OCI-LY7 (cell line): ENCODE data around the gene CEP89.
"Not testable (repeated sequence)": the region's sequence is repeated elsewhere in the genome, so short reads cannot be mapped to it uniquely, and the experiment has no call there.

ENCODE experiments used
- EZH2phosphoT487 ChIP-seq: fragments of 200-600 bp; sonication (generic); IDR thresholded peaks from 2 replicates; pipeline ENCODE4 v1.6.1; 2018; ENCODE audit warnings: low read depth, borderline replicate concordance, mild to moderate bottlenecking, mixed run types, antibody characterized with exemption, low read length, moderate library complexity, mixed read lengths
- TF ChIP-seq, protein P1 (sequence below): fragments of 200-600 bp; sonication (generic); conservative IDR thresholded peaks from 2 replicates; pipeline ENCODE4 v1.5.1; 2014; ENCODE audit warnings: mild to moderate bottlenecking, antibody characterized with exemption, low read length, moderate library complexity, mixed read lengths

DNA sequence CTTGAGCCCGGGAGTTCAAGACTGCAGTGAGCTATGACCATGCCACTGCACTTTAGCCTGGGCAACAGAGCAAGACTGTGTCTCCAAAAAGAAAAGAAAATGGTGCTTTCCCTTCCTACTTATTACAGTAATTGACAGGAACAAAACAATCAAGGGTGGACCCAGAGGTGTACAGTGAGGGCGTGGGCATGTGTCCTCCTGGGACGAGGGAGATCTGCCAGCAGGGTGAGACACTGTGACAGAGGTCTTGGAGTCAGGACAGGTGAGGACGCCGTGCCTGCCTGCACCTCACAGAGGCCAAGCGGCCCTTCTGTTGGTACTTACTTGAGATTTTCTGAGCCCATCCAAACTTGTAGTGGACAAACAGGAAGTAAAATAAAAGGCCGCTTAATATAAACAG lies 138.9 kb downstream of the CEP89 start:
- TF ChIP-seq, protein P1, sequence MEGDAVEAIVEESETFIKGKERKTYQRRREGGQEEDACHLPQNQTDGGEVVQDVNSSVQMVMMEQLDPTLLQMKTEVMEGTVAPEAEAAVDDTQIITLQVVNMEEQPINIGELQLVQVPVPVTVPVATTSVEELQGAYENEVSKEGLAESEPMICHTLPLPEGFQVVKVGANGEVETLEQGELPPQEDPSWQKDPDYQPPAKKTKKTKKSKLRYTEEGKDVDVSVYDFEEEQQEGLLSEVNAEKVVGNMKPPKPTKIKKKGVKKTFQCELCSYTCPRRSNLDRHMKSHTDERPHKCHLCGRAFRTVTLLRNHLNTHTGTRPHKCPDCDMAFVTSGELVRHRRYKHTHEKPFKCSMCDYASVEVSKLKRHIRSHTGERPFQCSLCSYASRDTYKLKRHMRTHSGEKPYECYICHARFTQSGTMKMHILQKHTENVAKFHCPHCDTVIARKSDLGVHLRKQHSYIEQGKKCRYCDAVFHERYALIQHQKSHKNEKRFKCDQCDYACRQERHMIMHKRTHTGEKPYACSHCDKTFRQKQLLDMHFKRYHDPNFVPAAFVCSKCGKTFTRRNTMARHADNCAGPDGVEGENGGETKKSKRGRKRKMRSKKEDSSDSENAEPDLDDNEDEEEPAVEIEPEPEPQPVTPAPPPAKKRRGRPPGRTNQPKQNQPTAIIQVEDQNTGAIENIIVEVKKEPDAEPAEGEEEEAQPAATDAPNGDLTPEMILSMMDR: not testable (repeated sequence)
- TF ChIP-seq EZH2phosphoT487: not testable (repeated sequence)
